Muscle layer of colon (tissue), 2 donors: Measurements from ENCODE around the gene TIGD1.

Experiments used
- H3K27ac ChIP-seq: one replicate; pipeline ENCODE4 v1.7.0; 2013; ENCODE audit warnings: low read depth, mild to moderate bottlenecking, low read length, moderate library complexity
- H3K27me3 ChIP-seq, 2 donors: one replicate each; pipeline ENCODE4 v1.7.0; 2013; ENCODE audit warnings: low read length in 2 of 2, mild to moderate bottlenecking in 2 of 2; ENCODE audit not compliant: insufficient read depth in 2 of 2, control insufficient read depth in 1 of 2
- H3K36me3 ChIP-seq: one replicate; pipeline ENCODE4 v1.7.0; 2013; ENCODE audit warnings: mild to moderate bottlenecking, low read length; ENCODE audit not compliant: insufficient read depth
- H3K4me1 ChIP-seq: one replicate; pipeline ENCODE4 v1.7.0; 2013; ENCODE audit warnings: mild to moderate bottlenecking, low read length; ENCODE audit not compliant: insufficient read depth
- H3K4me3 ChIP-seq, 2 donors: one replicate each; pipeline ENCODE4 v1.7.0; 2013; ENCODE audit warnings: low read length in 2 of 2, low read depth in 1 of 2, mild to moderate bottlenecking in 1 of 2, moderate library complexity in 1 of 2
- H3K9ac ChIP-seq: one replicate; pipeline ENCODE4 v1.7.0; 2013; ENCODE audit warnings: low read length
- H3K9me3 ChIP-seq: one replicate; pipeline ENCODE4 v1.7.0; 2013; ENCODE audit warnings: mild to moderate bottlenecking, low read length
- donor health status: abdominal sarcoma.
- donor health status: Adenocarcinoma of cecum.

Gene TIGD1

GRCh38 chr2:232543928-232544631 lies 6.3 kb downstream of the TIGD1 start:
- Histone ChIP-seq H3K4me1 (no peaks in the 10 kb centered on the region), H3K27me3 (peaks cover 0 to 17% of the 10 kb centered on the region in 2 donors), H3K4me3 (no peak overlapping the region), H3K9me3 (no peaks in the 10 kb centered on the region), H3K36me3 (no peaks in the 10 kb centered on the region), H3K9ac (no peak overlapping the region), H3K27ac (no peak overlapping the region)

- no peak overlapping the region for H3K27ac ChIP-seq
- no peaks in the 10 kb centered on the region for H3K36me3 ChIP-seq
- no peaks in the 10 kb centered on the region for H3K4me1 ChIP-seq
- no peak overlapping the region for H3K4me3 ChIP-seq
- no peaks in the 10 kb centered on the region for H3K9me3 ChIP-seq
- H3K9ac ChIP-seq = no peak overlapping the region
- H3K27me3 ChIP-seq = peaks cover 0 to 17% of the 10 kb centered on the region in 2 donors
Measured at GRCh38 chr2:232543491-232543890, 6.9 kb downstream of the TIGD1 start.

GRCh38 chr2:232542715-232543467 lies 7.5 kb downstream of the TIGD1 start:
- Histone ChIP-seq H3K4me1 (no peaks in the 10 kb centered on the region), H3K36me3 (no peaks in the 10 kb centered on the region), H3K9me3 (no peaks in the 10 kb centered on the region), H3K9ac (no peak overlapping the region), H3K27ac (no peak overlapping the region), H3K27me3 (peaks cover 0 to 17% of the 10 kb centered on the region in 2 donors), H3K4me3 (no peak overlapping the region)

DNA sequence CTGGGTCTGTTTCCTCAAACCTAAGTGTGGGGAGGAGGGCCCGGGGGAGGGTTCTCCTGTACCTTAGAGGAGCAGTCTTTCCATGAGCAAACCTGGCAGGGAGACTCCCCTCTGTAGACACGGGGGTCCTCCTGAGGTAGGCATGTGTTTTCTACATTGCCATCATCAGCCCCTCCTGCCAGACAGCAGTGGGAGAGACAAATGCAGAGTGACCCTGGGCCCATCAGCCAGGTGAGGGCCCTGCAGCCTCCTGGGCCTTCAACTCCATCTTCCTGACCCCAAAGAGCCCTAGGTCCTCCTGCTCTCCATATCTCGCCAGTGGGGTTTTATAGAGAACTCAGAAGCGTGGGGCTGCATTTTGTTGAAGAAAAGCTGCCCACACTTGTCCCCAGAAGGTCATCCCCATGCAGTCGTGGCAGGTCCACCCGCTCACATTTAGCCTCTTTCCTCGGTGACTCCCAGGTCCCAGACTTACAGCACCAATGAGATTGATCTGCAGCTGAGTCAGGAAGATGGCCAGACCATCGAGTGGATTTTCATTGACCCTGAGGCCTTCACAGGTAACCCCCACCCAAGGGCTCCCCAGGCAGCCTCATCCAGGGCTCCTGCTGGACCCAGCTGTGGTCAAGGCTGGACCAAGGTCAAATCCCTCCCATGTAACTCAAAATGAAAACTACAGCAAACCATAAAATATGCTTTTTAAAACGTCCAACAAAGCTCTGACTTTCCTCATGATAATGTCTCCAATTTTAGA lies 8.2 kb downstream of the TIGD1 start:
- H3K4me1 ChIP-seq = no peaks in the 10 kb centered on the region
- no peaks in the 10 kb centered on the region for H3K9me3 ChIP-seq
- no peak overlapping the region for H3K9ac ChIP-seq

DNA sequence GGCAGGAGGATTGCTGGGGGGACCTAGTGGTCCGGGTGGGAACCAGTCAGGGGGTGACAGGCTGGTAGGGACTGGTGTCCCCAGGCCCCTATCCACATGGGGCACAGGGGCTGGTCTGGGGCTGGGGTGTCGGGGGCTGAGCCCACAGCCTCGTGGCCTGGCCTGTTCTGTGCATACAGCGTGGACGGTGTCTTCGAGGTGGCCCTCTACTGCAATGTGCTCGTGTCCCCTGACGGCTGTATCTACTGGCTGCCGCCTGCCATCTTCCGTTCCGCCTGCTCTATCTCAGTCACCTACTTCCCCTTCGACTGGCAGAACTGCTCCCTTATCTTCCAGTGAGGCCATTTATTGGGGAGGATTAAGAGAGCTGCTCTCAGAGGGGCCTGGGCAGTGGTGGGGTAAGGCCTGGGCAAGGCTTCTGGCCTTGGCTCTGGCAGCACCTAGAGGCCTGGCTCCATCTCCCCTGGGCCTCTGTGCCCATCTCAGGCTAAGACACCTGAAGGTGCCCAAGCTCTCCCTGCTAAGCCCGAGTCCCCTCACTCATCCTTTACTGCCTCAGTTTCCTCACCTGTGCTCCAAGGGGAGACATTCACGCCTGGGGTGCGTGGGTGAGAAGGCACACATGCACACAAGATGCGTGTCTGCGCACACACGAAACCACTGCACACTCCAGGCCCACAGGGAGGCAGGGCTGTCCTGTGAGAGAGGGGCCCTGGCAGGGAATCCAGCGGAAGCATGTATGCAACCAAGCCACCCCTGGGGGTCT lies 9.0 kb downstream of the TIGD1 start:
- Histone ChIP-seq H3K27ac (no peak overlapping the region), H3K36me3 (no peaks in the 10 kb centered on the region), H3K4me3 (no peak overlapping the region), H3K4me1 (no peaks in the 10 kb centered on the region), H3K9ac (no peak overlapping the region), H3K27me3 (peaks cover 9 to 28% of the 10 kb centered on the region in 2 donors), H3K9me3 (no peaks in the 10 kb centered on the region)

More for the DNA sequence above, 8.2 kb downstream of the TIGD1 start:
- no peak overlapping the region for H3K27ac ChIP-seq
- H3K27me3 ChIP-seq = peaks cover 4 to 24% of the 10 kb centered on the region in 2 donors
- no peak overlapping the region for H3K4me3 ChIP-seq
- H3K36me3 ChIP-seq = no peaks in the 10 kb centered on the region

DNA sequence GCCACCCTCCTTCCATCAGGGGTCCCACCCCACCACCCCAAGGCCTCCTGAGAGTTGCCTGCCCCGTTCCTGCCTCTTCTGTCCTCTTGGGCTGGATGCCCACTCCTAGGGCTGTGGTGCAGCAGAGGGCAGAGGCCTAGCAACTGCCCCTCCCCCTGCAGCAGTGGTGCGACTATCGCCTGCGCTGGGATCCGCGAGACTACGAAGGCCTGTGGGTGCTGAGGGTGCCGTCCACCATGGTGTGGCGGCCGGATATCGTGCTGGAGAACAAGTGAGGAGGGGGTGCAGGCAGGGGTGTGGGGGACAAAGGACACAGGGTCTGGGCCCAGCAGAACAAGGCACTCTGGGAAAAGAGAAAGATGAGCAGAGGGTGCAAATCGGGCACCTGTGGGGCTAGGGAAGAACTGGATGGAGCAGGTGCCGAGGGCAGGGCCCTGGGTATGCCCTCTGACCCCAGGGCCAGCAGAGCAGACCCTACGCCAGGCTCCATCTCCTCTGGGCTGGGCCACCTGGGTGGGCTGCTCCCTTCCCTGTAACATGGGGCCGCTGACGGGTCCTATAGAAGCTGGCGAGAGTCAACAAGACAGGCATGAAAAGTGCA lies 9.8 kb downstream of the TIGD1 start:
- no peak overlapping the region for H3K27ac ChIP-seq
- no peaks in the 10 kb centered on the region for H3K36me3 ChIP-seq
- H3K27me3 ChIP-seq = peaks cover 9 to 28% of the 10 kb centered on the region in 2 donors

DNA sequence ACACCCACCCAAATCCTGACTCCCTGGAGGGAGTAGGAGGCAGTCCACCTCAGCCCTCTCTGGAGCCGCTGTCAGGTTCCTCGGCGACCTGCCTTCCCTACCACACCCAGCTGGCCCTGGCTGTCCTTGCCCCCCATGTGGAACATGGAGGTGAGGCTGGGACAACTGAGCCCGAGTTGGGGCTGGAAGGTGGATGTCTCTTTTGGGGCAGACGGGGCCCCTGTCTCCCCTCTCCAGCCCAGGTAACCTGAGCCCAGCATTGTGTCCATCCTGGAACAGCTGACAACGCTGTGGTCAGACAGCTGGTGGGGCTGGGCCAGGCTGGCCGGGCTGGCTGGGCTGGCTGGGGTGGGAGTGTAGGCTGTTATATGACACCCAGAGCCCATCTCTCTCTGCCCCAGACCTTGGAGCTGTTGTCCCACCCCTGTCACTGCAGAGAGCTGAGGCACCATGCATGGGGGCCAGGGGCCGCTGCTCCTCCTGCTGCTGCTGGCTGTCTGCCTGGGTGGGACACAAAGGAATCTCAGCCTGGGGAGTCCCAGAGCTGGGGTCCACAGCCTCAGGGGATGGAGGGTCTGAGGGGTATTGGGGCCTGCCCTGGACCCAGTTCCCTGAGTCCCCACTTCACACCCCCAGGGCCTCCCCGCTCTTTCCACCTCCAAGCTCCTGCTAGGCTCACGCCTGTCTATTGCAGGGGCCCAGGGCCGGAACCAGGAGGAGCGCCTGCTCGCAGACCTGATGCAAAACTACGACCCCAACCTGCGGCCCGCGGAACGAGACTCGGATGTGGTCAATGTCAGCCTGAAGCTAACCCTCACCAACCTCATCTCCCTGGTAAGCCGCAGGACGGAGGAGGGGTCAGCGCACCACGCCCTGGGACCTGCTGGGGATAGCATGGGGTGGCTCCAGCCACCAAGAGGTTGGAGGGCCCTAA lies 10.8 kb downstream of the TIGD1 start, which contains the start of gene CHRNG:
CHRNG (plus strand) TSS at position 395 of the 934 bp plus-strand sequence; CDS start at position 451, 56 bp downstream.
- peaks cover 9 to 28% of the 10 kb centered on the region in 2 donors for H3K27me3 ChIP-seq
- no peak within 1 kb of the TSS for H3K4me3 ChIP-seq
- H3K36me3 ChIP-seq = no peaks in the 10 kb centered on the region
- no peak within 1 kb of the TSS for H3K9ac ChIP-seq
- no peak within 1 kb of the TSS for H3K27ac ChIP-seq
- H3K4me1 ChIP-seq = no peaks in the 10 kb centered on the region
- H3K9me3 ChIP-seq = no peaks in the 10 kb centered on the region

More for the DNA sequence above, 9.8 kb downstream of the TIGD1 start:
- Histone ChIP-seq H3K4me1 (no peaks in the 10 kb centered on the region), H3K9ac (no peak overlapping the region), H3K9me3 (no peaks in the 10 kb centered on the region), H3K4me3 (no peak overlapping the region)

DNA sequence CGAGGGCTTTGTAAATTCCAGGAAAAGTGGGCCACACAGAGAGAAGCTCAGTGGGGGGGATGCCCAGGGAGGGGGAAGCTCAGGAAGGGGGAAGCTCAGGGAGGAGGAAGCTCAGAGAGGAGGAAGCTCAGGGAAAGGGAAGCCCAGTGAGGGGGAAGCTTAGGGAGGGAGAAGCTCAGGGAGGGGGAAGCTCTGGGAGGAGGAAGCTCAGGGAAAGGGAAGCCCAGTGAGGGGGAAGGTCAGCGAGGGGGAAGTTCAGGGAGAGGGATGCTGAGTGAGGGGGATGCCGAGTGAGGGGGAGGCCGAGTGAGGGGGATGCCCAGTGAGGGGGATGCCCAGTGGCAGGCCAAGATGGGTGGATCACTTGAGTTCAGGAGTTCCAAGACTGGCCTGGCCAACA lies 11.7 kb downstream of the TIGD1 start:
- peaks cover 9 to 28% of the 10 kb centered on the region in 2 donors for H3K27me3 ChIP-seq
- H3K9ac ChIP-seq = no peak overlapping the region
- H3K4me3 ChIP-seq = no peak overlapping the region
- H3K9me3 ChIP-seq = no peaks in the 10 kb centered on the region
- no peak overlapping the region for H3K27ac ChIP-seq
- no peaks in the 10 kb centered on the region for H3K36me3 ChIP-seq
- H3K4me1 ChIP-seq = no peaks in the 10 kb centered on the region

- no peaks in the 10 kb centered on the region for H3K4me1 ChIP-seq
- no peaks in the 10 kb centered on the region for H3K9me3 ChIP-seq
Measured at GRCh38 chr2:232537499-232537898, 12.9 kb downstream of the TIGD1 start.

DNA sequence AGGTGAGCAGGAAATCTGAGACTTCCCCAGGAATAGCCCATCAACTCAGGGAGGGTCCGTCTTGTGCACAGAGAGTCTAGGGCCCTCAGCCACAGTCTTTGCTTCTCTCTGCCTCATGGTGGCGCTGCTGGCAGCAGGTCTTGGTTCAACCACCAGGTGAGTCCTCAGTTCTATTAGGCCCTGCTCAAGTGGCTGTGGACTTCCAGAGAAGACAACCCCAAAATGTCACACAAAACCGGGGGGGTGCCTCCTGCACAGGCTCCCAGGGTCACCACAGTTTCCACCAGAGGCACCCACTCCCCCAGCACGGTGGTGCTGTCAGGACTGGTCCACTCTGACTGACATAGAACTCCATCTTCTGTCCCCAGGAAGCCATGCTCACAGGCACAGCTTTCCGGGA lies 13.3 kb downstream of the TIGD1 start:
- Histone ChIP-seq H3K4me3 (no peak overlapping the region), H3K27me3 (peaks cover 9 to 28% of the 10 kb centered on the region in 2 donors), H3K27ac (no peak overlapping the region), H3K9ac (no peak overlapping the region), H3K9me3 (no peaks in the 10 kb centered on the region), H3K36me3 (no peaks in the 10 kb centered on the region), H3K4me1 (no peaks in the 10 kb centered on the region)

More at GRCh38 chr2:232537499-232537898, 12.9 kb downstream of the TIGD1 start:
- Histone ChIP-seq H3K27me3 (peaks cover 9 to 28% of the 10 kb centered on the region in 2 donors), H3K9ac (no peak overlapping the region), H3K27ac (no peak overlapping the region), H3K36me3 (no peaks in the 10 kb centered on the region), H3K4me3 (no peak overlapping the region)
